Body of pancreas (tissue), 4 donors: ENCODE data around the gene TMEM101.

Experiments
- POLR2A ChIP-seq, 3 donors: fragments of 450-650 bp; IDR thresholded peaks; one replicate each; pipeline ENCODE4 v1.6.1; 2016; ENCODE audit warnings: antibody characterized with exemption in 3 of 3, mild to moderate bottlenecking in 2 of 3
- TF ChIP-seq, protein P1 (sequence below), 7 experiments: fragments of 450-650 bp in 4 of 7; fragments of 200-600 bp in 3 of 7; sonication (generic) in 3 of 7; IDR thresholded peaks; one replicate each; pipeline ENCODE4 v1.5.1; 2016 to 2019; ENCODE audit warnings: antibody characterized with exemption in 7 of 7

GRCh38 chr17:43986225-43986981 lies 28.4 kb downstream of the TMEM101 start:
- TF ChIP-seq, protein P1, sequence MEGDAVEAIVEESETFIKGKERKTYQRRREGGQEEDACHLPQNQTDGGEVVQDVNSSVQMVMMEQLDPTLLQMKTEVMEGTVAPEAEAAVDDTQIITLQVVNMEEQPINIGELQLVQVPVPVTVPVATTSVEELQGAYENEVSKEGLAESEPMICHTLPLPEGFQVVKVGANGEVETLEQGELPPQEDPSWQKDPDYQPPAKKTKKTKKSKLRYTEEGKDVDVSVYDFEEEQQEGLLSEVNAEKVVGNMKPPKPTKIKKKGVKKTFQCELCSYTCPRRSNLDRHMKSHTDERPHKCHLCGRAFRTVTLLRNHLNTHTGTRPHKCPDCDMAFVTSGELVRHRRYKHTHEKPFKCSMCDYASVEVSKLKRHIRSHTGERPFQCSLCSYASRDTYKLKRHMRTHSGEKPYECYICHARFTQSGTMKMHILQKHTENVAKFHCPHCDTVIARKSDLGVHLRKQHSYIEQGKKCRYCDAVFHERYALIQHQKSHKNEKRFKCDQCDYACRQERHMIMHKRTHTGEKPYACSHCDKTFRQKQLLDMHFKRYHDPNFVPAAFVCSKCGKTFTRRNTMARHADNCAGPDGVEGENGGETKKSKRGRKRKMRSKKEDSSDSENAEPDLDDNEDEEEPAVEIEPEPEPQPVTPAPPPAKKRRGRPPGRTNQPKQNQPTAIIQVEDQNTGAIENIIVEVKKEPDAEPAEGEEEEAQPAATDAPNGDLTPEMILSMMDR (IDR thresholded peaks at IDR 0.05) = no peak
- TF ChIP-seq POLR2A (IDR thresholded peaks at IDR 0.05) = no peak
